ENCODE results near the gene HK2.

HK2 gene

DNA sequence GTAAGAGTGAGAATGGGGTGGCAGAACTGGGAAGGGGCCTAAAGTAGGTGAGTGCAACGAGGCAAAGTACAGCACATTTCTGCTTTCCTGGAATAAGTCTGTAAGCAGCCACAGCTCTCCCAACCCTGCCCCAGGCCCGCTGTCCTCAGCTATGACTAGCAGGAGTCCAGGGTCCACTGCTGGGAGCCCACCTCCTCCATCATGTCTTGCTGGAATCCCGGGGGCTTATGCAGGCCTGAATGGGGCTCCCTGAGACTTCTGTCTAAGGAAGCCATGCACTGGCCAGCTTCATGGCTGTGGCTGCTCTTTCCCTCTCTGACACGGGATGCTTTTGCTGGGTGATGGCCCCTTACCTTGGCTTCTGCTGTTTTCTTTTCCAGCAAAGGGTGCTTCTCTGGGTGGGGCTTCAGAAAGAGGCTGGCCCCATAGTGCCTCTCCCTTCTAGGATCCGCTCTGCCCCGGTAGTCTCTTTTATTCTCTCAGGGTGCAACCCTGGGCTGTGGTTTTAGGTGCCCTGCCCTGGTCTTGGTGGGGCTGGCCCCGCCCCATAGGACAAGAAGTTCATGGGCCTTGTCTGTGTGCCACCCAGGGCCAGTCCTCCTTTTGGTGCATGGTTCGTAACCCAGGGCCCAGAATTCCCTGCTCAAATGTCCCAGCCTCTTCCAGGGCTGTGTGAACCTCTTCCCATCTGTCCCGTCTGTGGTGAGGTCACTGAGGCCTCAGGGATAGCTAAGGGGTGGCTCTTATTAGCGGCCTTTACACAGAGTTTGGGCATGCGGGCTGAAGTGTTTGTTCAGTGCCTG, 90.7 kb downstream of the HK2 start:
- peaks cover 2% of the 10 kb centered on the region for H3K4me1 Mint-ChIP-seq
- peaks cover 4% of the 10 kb centered on the region for H3K27me3 Mint-ChIP-seq
- DNase-seq (ENCODE audit: low spot score in 2 of 2), result no peak

GRCh38 chr2:74925361-74925786, 91.4 kb downstream of the HK2 start:
- H3K4me3 Mint-ChIP-seq, result no peak overlapping the region
- no peak overlapping the region for H3K27ac Mint-ChIP-seq
- H3K9me3 Mint-ChIP-seq, result no peaks in the 10 kb centered on the region
- DNase-seq (ENCODE audit: low spot score in 2 of 2) (no peak), ATAC-seq (ENCODE audit: low read depth) (no peak)
- peaks cover 12% of the 10 kb centered on the region for H3K36me3 Mint-ChIP-seq
- H3K27me3 Mint-ChIP-seq, result peaks cover 4% of the 10 kb centered on the region
- peaks cover 2% of the 10 kb centered on the region for H3K4me1 Mint-ChIP-seq

More for the DNA sequence above, 90.7 kb downstream of the HK2 start:
- Mint-ChIP-seq H3K4me3 (no peak overlapping the region), H3K27ac (no peak overlapping the region), H3K9me3 (no peaks in the 10 kb centered on the region), H3K36me3 (peaks cover 12% of the 10 kb centered on the region)
- no peak for ATAC-seq (ENCODE audit: low read depth)

GRCh38 chr2:74927621-74928020, 93.7 kb downstream of the HK2 start:
- Mint-ChIP-seq H3K9me3 (no peaks in the 10 kb centered on the region), H3K27ac (no peak overlapping the region), H3K36me3 (peaks cover 21% of the 10 kb centered on the region), H3K27me3 (peaks cover 5% of the 10 kb centered on the region), H3K4me3 (no peak overlapping the region), H3K4me1 (peaks cover 2% of the 10 kb centered on the region)
- no peak for DNase-seq (ENCODE audit: low spot score in 2 of 2)
- no peak for ATAC-seq (ENCODE audit: low read depth)

DNA sequence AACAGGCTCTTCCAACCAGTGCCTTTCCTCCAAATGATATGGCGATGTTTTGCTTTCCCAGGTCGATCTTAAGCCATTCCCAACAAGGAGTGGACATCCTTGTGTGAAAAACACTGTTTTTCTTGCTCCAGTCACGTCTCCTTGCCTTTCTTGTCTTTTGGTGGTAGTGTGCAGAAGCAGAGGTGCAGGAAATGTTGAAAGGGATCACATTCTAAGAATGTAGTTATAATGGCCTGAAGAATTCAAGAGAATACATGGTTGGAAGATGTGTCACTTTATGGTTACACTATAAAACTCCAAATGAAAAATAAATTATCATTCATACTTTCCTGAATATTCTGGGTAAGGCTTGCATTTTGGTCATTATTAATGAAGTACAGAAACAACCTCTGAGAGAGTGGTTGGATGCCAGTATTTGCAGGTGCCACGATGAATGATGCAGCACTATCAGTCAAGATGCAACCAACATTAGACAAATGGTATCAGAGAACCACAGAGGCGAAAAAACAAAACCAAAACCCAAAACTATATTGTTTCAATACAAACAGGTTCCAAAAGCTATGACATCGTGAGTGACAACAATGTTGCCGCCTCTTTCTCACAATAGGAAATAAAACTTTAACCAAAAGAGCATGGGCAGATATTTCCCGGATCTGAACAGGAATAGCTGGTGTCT, 97.0 kb downstream of the HK2 start:
- Mint-ChIP-seq H3K4me3 (no peak overlapping the region), H3K36me3 (peaks cover 23% of the 10 kb centered on the region), H3K27ac (no peak overlapping the region), H3K9me3 (no peaks in the 10 kb centered on the region), H3K27me3 (peaks cover 5% of the 10 kb centered on the region), H3K4me1 (no peaks in the 10 kb centered on the region)
- no peak for DNase-seq (ENCODE audit: low spot score in 2 of 2)
- no peak for ATAC-seq (ENCODE audit: low read depth)

GRCh38 chr2:74931940-74932339, 98.0 kb downstream of the HK2 start:
- no peak overlapping the region for H3K27ac Mint-ChIP-seq
- DNase-seq (ENCODE audit: low spot score in 2 of 2) (no peak), ATAC-seq (ENCODE audit: low read depth) (no peak)
- peaks cover 23% of the 10 kb centered on the region for H3K36me3 Mint-ChIP-seq
- H3K4me1 Mint-ChIP-seq, result no peaks in the 10 kb centered on the region
- H3K27me3 Mint-ChIP-seq, result peaks cover 5% of the 10 kb centered on the region
- H3K9me3 Mint-ChIP-seq, result no peaks in the 10 kb centered on the region
- no peak overlapping the region for H3K4me3 Mint-ChIP-seq

GRCh38 chr2:74935975-74936391, 102.1 kb downstream of the HK2 start:
- Mint-ChIP-seq H3K4me1 (no peaks in the 10 kb centered on the region), H3K9me3 (no peaks in the 10 kb centered on the region), H3K27me3 (peaks cover 2% of the 10 kb centered on the region), H3K27ac (no peak overlapping the region), H3K36me3 (peaks cover 9% of the 10 kb centered on the region), H3K4me3 (no peak overlapping the region)
- no peak for ATAC-seq (ENCODE audit: low read depth)
- no peak for DNase-seq (ENCODE audit: low spot score in 2 of 2)

- no peak for ATAC-seq (ENCODE audit: low read depth)
- Mint-ChIP-seq H3K27ac (no peak overlapping the region), H3K9me3 (no peaks in the 10 kb centered on the region), H3K4me1 (no peaks in the 10 kb centered on the region), H3K4me3 (no peak overlapping the region), H3K27me3 (no peaks in the 10 kb centered on the region), H3K36me3 (peaks cover 4% of the 10 kb centered on the region)
- DNase-seq (ENCODE audit: low spot score in 2 of 2), result no peak
Observed at GRCh38 chr2:74937221-74937880, 103.4 kb downstream of the HK2 start.

DNA sequence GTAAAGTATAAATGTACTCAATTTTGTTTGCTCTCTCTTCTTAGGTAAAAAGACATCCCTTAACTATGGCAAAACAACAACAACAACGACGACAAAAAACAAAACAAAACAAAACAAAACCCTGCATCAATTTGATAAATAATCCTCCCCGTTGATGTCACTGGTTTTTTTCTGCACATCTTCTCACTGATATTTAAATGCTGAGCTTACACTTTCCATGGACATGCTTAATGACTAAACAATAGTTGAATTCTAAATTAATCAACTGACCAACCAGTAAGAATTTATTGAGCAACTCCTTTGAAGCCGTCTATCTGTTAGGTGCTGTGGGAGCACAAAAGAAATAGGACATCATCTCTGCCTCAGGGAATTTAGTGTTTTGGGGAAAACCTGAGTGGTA, 104.3 kb downstream of the HK2 start:
- Mint-ChIP-seq H3K4me3 (no peak overlapping the region), H3K36me3 (peaks cover 2% of the 10 kb centered on the region), H3K27me3 (no peaks in the 10 kb centered on the region), H3K27ac (no peak overlapping the region), H3K4me1 (no peaks in the 10 kb centered on the region), H3K9me3 (no peaks in the 10 kb centered on the region)
- ATAC-seq (ENCODE audit: low read depth) (no peak), DNase-seq (ENCODE audit: low spot score in 2 of 2) (no peak)

DNA sequence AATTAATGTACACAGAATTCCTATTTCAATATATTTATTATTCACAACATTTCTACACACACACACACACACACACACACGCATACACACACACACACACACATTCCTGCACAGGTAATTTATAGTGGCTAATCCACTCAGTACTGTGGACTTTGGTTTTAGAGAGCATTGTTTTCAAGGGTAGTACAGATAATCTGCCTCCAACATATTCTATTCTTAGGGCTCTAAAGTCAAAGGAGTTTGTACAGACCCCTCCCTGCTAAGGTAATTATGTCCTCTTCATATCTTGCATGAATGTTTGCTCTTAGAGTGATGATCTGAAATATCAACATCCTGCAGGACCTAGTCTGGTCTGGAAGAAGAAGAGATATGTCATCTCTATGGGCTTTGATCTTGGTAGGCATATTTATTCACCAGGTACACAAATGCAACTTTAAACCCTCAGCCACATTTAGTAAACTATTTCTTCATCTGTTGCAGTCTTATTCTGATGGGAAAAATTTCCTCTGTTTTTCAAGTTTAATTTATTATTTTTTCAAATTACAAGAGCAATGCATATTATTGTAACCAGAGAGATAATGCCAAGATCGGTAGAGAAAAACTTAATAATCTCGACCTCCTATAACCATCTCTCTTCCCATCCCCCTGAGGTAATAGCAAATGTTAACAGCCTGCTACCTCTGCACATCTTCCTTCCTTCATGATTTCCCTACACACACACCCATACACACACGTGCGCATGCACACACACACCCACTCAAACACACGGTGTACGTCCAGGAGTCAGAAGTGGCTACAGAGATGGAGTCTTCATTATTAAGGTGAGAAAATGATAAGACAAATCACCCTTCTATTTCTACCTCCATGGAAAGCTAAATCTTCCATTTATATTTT, 106.2 kb downstream of the HK2 start:
- peaks cover 6% of the 10 kb centered on the region for H3K36me3 Mint-ChIP-seq
- H3K27me3 Mint-ChIP-seq, result peaks cover 1% of the 10 kb centered on the region
- ATAC-seq (ENCODE audit: low read depth), result no peak
- H3K4me1 Mint-ChIP-seq, result peaks cover 4% of the 10 kb centered on the region
- H3K27ac Mint-ChIP-seq, result no peak overlapping the region
- no peak for DNase-seq (ENCODE audit: low spot score in 2 of 2)
- H3K9me3 Mint-ChIP-seq, result no peaks in the 10 kb centered on the region
- H3K4me3 Mint-ChIP-seq, result no peak overlapping the region

- ATAC-seq (ENCODE audit: low read depth) (no peak), DNase-seq (ENCODE audit: low spot score in 2 of 2) (no peak)
- Mint-ChIP-seq H3K9me3 (no peaks in the 10 kb centered on the region), H3K4me3 (no peak overlapping the region), H3K4me1 (peaks cover 10% of the 10 kb centered on the region), H3K27me3 (peaks cover 1% of the 10 kb centered on the region), H3K36me3 (peaks cover 6% of the 10 kb centered on the region), H3K27ac (no peak overlapping the region)
Observed at GRCh38 chr2:74941284-74941683, 107.4 kb downstream of the HK2 start.

GRCh38 chr2:74942263-74942662, 108.3 kb downstream of the HK2 start:
- no peak for ATAC-seq (ENCODE audit: low read depth)
- peaks cover 1% of the 10 kb centered on the region for H3K27me3 Mint-ChIP-seq
- peaks cover 6% of the 10 kb centered on the region for H3K36me3 Mint-ChIP-seq
- no peak overlapping the region for H3K4me3 Mint-ChIP-seq
- H3K27ac Mint-ChIP-seq, result no peak overlapping the region
- H3K4me1 Mint-ChIP-seq, result peaks cover 10% of the 10 kb centered on the region
- no peaks in the 10 kb centered on the region for H3K9me3 Mint-ChIP-seq
- DNase-seq (ENCODE audit: low spot score in 2 of 2), result no peak

Measured in memory B cell (primary cell).